Measurements from ENCODE around the gene ZC3H11A.

- TF ChIP-seq POLR2AphosphoS5 (IDR thresholded peaks at IDR 0.05; ENCODE audit: low read depth) (no peak), GABPA (IDR thresholded peaks at IDR 0.05; ENCODE audit: low read depth) (no peak)
- TF ChIP-seq, protein P1, sequence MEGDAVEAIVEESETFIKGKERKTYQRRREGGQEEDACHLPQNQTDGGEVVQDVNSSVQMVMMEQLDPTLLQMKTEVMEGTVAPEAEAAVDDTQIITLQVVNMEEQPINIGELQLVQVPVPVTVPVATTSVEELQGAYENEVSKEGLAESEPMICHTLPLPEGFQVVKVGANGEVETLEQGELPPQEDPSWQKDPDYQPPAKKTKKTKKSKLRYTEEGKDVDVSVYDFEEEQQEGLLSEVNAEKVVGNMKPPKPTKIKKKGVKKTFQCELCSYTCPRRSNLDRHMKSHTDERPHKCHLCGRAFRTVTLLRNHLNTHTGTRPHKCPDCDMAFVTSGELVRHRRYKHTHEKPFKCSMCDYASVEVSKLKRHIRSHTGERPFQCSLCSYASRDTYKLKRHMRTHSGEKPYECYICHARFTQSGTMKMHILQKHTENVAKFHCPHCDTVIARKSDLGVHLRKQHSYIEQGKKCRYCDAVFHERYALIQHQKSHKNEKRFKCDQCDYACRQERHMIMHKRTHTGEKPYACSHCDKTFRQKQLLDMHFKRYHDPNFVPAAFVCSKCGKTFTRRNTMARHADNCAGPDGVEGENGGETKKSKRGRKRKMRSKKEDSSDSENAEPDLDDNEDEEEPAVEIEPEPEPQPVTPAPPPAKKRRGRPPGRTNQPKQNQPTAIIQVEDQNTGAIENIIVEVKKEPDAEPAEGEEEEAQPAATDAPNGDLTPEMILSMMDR (IDR thresholded peaks at IDR 0.05; ENCODE audit: insufficient read depth, low read length): no peak
Observed at GRCh38 chr1:203835476-203835875, 40.1 kb downstream of the ZC3H11A start.

Data from HL-60 (cell line).